ENCODE data around the gene RAC3.

DNA sequence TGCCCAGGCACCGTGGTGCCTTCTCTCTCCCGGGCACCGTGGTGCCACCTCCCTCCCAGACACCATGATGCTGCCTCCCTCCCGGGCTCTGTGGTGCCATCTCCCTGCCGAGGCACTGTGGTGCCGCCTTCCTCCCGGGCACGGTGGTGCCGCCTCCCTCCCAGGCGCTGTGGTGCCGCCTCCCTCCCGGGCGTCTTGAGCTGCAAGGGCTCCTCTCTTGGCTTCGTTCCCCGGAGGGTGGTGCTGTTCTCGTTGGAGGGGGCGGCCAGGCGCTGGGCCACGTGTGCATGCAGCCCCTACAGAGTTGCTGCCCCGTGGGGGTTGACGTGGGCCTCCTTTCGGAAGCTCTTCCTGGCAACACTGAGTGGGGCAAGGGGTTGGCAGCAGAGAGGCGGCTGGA lies 17.0 kb upstream of the RAC3 start:
- TF ChIP-seq, protein P1, sequence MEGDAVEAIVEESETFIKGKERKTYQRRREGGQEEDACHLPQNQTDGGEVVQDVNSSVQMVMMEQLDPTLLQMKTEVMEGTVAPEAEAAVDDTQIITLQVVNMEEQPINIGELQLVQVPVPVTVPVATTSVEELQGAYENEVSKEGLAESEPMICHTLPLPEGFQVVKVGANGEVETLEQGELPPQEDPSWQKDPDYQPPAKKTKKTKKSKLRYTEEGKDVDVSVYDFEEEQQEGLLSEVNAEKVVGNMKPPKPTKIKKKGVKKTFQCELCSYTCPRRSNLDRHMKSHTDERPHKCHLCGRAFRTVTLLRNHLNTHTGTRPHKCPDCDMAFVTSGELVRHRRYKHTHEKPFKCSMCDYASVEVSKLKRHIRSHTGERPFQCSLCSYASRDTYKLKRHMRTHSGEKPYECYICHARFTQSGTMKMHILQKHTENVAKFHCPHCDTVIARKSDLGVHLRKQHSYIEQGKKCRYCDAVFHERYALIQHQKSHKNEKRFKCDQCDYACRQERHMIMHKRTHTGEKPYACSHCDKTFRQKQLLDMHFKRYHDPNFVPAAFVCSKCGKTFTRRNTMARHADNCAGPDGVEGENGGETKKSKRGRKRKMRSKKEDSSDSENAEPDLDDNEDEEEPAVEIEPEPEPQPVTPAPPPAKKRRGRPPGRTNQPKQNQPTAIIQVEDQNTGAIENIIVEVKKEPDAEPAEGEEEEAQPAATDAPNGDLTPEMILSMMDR (IDR thresholded peaks at IDR 0.05 in 2 of 3, conservative IDR thresholded peaks at IDR 0.05 in 1 of 3; ENCODE audit: borderline replicate concordance in 1 of 3, insufficient read depth in 1 of 3, low read depth in 2 of 3, low read length in 2 of 3) = no peak
- TF ChIP-seq, protein P2, sequence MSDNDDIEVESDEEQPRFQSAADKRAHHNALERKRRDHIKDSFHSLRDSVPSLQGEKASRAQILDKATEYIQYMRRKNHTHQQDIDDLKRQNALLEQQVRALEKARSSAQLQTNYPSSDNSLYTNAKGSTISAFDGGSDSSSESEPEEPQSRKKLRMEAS (IDR thresholded peaks at IDR 0.05) = no peak
- TF ChIP-seq EZH2 (IDR thresholded peaks at IDR 0.05) = no peak
- no peak for TF ChIP-seq POLR2A (IDR thresholded peaks at IDR 0.05; ENCODE audit: borderline replicate concordance, extremely low read depth, insufficient read depth, insufficient read length)
- TF ChIP-seq, protein P3, sequence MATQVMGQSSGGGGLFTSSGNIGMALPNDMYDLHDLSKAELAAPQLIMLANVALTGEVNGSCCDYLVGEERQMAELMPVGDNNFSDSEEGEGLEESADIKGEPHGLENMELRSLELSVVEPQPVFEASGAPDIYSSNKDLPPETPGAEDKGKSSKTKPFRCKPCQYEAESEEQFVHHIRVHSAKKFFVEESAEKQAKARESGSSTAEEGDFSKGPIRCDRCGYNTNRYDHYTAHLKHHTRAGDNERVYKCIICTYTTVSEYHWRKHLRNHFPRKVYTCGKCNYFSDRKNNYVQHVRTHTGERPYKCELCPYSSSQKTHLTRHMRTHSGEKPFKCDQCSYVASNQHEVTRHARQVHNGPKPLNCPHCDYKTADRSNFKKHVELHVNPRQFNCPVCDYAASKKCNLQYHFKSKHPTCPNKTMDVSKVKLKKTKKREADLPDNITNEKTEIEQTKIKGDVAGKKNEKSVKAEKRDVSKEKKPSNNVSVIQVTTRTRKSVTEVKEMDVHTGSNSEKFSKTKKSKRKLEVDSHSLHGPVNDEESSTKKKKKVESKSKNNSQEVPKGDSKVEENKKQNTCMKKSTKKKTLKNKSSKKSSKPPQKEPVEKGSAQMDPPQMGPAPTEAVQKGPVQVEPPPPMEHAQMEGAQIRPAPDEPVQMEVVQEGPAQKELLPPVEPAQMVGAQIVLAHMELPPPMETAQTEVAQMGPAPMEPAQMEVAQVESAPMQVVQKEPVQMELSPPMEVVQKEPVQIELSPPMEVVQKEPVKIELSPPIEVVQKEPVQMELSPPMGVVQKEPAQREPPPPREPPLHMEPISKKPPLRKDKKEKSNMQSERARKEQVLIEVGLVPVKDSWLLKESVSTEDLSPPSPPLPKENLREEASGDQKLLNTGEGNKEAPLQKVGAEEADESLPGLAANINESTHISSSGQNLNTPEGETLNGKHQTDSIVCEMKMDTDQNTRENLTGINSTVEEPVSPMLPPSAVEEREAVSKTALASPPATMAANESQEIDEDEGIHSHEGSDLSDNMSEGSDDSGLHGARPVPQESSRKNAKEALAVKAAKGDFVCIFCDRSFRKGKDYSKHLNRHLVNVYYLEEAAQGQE (IDR thresholded peaks at IDR 0.05; ENCODE audit: low read depth) = no peak
